Stimulated activated CD8-positive, alpha-beta memory T cell treated with anti-CD3 and anti-CD28 coated beads, Interleukin-7, amount 100 ng/mL, for 24 hours (primary cell): Measurements from ENCODE around the gene KCNC1.

Experiments
- DNase-seq: peaks from one replicate; pipeline ENCODE4 v3.0.0-alpha.2; 2020; ENCODE audit warnings: low read depth

Gene KCNC1

DNA sequence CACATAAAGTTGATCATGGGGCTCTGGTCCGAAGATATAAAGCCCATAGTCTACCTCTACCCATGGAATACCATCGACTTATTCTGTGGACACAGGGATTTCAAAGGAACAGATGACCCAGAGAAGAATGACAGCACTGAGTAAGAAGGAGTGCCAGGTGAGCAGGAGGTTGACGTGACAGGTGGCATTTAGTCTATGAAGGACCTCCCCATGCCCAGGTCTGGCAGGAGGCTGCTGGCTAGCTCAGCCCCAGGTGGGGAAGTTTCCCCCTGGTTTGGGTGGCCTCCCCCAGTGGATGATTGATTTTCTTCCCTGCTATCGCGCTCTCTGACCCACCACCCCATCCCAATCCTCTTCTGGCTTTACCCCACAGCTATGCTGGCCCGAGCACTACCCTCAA, 39.1 kb downstream of the KCNC1 start:
- DNase-seq, result no peak

DNA sequence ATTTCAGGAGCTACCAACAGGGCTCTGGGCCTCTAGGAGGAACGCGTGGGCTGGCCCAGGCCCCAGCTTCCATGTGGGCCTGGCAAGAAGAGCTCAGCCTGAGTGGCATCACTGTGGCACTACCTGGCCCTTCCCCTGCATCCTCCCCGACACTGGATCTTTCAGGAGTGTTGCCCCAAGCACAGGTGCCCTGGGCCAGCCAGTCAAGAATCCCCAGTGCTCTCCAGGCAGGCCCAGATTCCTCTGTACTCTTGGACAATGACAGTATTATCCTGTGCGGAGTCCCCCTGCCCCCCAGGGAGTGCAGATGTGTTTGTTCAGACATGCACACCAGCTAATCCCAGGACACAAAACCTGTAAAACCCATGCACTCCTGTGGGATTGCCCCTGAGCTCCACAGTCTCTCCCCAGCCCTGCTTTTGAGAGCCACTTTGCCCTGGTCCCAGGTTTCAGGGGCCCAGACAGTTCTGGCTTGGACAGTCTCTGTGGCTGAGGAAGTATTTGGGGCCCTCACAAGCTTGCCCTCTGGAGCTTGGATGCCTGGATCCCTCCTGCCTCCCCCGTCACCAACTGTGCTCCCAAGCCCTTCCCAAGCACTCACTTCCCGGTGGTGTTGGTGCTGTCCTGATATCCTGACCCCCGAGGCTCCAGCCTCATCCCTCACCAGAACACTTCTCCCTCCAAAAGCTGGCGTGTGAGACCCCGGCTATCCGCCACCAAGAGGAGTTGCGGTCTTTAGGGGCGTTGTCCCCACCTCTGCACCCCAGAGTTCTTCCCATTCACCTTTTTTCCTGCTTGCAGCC, 39.9 kb downstream of the KCNC1 start:
- no peak for DNase-seq

DNA sequence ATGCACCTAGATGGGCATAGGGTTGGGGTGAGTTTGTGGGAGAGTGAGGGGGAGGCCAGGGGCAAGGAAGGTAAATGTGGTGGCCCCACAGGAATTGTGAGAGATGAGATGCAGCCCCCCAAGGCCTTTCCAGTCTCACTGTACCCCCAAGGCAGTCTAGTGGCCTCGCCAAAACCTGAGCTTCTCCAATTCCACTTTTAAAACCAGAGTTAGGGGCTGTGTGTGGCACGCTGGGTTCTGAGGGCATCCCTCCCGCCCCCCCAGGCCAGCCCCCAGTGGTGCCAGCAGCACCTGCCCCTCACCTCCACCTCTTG, 40.4 kb downstream of the KCNC1 start:
- no peak for DNase-seq

DNA sequence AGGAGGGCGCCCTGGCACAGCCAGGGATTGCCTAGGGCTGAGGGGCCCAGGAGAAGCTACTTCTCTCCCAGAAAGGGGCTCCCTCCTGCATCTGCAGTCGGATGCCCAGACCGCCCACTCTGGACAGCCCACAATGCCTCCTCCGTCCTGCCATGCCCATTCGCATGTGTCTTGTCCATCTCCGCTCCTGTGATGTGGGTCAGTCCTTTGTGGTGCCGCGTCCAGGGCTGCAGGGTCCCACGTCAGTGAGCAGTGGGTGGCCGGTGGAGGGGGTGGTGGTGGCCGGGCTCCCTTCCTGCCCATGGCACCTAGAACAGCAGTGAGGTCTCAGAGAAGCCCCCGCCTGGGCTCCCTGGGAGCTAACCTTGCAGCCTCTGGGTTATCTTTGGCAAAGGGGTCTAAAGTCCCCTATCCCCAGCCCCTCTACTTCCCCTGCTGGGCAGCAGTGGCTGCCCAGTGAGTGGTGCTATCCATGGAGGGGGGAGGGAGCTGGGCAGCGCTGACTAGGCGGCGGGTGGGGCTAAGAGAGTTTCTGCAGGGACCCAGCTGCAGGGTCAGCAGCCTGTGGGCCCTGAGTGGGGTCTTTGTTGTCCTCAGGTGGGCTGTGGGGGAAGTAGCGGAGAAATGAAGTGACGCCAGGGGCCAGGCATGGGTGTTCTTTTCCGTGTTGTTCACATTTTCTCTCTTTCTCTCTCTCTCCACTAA, 41.1 kb downstream of the KCNC1 start:
- no peak for DNase-seq

DNA sequence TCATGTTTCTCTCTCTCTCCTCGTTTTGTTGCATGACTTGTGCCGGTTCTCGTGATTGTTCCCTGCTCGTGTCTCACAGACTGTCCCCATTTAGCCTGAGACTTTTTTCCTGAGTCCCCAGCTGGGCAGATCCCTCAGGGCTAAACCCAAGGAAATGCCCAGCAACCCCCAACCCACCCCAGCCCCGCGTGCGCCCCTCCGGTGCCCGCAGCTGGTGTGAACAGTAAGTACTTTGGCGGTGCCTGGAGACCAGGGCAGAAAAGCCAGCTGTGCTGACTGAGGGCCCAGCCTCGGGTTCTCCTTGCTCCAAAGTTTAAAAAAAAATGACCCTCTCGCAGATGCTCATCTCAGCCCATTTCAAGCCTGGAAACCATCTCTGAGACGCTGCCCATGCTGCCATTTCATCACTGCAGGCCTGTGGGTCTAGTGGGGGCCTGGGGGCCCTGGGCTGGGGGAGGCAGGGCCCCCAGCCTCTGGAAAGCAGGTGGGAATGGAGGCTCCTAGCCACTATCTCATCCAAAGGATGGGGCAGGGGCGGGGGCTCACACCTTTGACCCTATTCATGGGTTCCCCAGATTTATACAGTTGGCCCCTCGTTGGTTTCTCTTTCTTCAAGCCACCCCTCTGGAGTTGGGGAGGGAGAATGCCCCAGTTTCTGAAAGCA, 41.8 kb downstream of the KCNC1 start:
- DNase-seq, result no peak

DNA sequence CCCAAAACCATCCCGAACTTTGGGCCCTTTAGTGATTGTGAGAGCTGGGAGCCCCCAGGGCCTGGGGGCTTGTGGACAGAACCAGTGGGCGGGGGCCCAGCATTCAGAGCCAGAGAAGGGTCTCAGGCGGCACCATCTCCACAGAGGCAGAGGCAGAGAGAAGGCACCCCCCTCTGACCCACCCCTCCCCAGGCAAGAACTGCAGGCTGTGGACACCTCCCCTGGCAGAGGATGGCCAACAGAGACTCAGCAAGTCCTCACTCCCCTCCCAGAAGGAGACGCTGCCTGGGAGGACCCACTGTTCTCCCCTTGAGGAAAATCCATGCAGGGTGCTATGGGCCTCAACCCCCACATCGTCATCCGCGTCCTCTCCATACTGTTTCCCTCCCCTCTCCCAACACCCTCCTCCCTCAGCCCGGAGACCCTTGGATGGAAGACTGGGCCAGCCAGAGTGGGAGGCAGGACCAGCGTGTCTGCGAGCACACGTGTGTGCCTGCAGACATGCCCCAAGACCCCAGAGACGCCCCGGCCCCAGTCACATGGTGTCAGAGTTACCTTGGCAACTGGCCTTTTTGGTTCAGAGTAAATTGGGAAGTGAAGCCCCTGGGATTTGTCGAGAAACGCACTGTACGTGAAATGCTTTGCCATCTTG, 42.6 kb downstream of the KCNC1 start:
- DNase-seq, result no peak

DNA sequence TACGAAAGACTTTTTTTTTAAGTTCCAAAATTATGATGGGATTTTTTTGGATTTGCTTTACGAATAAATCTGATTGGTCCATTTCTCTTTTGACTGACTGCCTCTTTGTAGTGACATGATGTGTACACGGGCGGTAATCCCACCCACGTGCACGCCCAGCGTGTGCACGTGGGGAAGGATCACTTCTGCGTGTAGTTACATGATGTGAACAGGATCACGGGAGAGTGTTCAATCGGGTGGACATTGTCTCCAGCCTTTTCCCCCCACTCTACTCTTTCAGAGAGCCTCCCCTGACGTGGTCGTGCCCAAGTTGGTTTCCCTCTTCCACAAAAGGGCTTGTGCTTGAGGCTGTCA, 43.1 kb downstream of the KCNC1 start:
- no peak for DNase-seq

DNA sequence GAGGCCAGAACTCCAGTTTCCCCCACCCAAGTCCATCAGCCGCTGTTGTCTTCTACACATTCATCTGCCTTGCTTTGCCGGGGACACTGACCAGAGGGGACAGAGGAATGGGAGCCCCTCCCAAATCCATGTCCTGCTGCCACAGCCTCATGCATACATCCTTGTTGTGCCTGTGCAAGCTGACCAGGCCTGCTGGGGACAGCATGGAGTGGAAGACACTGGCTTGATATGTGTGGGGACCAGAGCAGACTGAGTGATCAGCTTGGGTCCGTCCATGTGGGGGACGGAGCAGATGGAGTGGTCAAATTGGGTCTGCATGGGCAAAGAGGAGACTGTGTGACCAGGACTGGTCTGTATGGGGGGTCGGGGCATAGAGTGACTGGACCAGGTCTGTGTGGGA, 43.8 kb downstream of the KCNC1 start:
- no peak for DNase-seq

DNA sequence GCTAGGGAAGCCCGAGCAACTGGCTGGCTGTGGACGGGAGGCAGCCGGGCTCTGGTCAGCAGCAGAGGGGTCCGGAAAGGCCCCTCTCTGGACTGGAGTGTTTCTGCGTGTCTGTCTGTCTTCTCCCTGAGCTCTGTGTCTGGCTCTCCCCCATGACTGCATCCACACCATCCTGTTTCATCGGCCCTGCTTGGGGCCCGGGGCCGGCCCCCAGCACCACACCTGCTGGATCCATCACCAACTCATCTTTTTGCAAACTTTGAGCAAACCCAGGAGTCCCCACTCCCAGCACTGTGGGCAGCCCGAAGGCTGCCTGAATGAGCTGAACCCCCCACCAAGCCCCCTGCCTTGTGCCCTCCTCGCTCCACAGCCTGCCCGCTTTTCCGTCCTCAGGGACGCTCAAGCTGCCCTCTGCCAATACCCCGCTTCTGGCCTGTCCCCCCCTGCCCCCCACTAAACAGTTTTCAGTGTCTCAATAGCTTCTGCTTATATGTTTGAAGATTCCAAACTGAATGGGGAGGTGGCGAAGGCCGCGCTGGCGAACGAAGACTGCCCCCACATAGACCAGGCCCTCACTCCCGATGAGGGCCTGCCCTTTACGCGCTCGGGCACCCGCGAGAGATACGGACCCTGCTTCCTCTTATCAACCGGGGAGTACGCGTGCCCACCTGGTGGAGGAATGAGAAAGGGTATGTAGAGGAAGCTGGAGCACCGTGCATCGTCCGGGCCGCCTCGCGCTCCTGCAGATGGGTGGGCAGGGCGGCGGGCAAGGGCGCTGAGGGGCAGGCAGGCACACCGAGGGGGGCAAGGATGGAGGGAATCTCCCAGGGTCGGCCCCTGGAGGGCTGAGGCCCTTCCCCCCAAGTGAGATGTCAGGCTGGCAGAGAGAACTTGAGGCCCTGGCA, 44.6 kb downstream of the KCNC1 start:
- no peak for DNase-seq

DNA sequence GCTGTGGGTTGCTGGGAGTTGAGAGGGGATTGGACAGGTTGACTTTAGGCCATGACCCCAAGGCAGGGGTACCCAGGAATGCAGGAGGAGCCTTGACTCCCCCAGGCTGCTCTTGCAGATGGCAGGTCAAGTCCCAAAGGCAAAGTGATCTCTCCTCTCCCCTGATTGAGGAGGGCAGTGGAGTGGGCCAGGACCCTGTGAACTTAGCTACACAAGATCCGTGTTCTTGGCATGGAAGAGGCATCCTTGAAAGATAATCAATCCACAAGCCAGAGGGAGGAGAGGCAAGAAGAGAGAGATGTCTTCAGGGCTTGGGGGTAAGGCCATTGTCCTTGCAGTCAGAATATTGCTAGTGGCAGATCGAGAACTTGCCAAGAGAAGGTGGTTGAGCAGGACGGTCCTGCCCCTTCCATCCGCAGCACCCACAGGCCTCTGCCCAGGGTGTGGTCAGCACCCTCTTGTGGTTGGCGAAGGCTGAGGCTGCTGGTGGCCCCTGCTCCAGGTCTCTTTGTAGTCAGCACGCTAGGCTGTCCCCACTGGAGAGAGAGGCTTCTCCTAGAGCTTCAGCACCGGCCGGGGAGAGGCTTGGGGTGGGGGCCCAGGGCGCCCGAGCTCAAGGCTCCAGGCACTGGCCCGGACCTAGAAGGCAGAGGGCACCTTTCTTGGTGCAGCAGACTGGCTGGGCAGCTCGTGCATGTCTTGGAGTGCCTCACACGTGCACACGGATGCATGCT, 45.4 kb downstream of the KCNC1 start:
- no peak for DNase-seq

DNA sequence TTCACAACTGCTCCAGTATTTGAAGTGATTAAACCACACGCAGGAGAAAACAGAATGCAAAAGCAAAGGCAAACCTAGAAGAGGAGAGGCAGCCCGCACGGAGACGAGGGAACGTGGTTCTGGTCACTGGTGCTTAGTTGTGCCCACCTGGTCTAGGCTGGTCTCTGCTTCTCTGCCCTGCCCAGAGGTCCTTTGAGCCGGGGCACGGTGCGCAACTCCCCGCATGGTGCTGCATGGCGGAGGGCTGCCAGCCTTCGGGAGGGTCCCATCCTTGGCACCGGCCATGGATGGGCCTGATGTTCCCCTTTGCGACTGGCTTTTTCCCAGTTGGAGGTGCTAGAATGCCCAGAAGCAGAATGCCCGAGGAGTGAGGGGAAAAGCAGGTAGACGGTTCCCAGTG, 46.1 kb downstream of the KCNC1 start:
- no peak for DNase-seq

DNA sequence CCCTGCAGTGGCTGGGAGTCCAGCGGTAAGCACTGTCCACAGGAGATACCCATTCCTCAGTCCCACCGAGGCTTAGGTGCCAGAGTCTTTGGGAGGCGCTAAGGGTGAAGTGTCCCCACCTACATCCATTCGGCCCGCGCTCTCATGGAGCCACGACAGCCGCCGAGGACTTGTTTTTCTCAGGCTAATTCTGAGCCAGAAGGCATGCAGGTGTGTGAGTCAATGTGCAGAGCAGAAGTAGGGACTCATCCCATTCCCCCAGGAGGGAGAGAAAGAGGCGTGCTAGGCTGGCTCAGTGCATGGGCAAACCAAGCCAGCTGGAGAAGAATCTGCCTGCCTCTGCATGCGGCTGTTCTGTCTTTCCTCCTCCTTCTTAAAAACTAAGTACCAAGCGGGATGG, 46.6 kb downstream of the KCNC1 start:
- DNase-seq, result no peak

DNA sequence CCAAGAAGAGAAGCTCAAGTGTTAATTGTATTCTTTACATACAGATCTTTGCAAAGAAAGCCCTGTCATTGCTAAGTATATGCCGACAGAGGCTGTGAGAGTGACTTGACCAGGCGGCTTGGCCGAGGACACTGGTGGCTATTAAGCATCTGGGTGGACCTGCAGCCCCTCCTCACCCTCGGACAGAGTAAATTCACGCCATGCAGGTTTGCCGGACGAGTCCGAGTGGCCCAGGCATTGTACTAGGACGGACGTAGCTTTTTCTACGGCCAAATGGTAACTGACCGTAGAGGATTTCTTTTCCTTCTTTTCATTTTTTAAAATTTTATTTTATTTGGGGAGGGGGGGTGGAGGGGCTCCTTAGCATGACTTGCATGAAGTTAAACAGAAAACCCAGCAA, 47.0 kb downstream of the KCNC1 start:
- DNase-seq, result no peak

DNA sequence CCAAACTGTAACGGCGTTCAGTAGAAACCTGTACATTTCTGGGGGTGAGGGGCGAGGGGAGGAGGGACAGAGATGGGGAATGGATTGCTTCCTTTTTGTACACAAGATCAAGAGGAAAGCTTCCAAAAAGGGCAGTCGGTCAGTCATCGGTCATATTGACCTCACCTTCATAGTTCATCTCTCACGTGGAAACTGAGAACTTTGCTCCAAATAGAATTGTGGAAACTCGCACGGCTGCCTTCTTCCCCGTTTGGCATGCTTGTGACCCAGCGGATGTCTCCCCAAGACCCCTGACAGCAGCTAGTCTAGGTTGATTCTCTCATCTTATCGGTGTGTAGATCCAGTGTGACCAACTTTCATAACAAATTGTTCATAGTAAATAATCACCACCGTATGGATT, 47.6 kb downstream of the KCNC1 start:
- DNase-seq, result no peak

DNA sequence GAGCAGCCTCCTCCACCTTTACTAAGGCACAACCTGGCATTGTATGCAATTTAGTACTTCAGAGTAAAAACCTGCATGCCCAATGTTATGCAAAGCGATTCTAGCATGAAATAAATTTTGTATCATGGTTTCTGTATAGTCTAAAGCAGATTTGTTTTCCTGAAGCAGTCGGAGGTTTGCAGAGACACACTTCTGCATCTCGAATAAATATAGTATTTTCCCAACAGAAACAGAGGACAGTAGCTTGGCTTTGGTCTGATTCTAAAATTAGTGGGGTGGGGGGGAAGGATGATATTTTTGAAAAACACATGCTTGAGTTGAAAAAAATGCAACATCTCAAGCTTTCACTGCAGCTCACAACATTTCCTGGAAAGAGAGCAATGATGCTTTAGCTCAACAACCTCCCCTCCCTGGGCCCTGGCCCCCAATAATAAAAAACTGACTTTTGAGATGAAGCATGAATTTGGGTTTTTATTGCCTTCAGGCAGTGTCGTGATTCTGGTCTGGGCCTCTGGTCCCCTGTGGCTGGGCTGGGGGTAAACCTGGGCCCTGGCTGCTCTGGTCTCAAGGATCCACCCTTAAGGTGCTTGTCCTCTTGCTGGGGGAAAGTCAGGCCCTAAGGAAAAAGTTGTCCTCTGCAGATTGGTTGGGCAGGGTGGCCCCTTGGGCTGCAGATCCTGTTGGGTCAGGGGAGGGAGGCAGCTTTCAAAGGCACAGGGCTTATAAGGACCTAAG, 48.2 kb downstream of the KCNC1 start:
- no peak for DNase-seq

DNA sequence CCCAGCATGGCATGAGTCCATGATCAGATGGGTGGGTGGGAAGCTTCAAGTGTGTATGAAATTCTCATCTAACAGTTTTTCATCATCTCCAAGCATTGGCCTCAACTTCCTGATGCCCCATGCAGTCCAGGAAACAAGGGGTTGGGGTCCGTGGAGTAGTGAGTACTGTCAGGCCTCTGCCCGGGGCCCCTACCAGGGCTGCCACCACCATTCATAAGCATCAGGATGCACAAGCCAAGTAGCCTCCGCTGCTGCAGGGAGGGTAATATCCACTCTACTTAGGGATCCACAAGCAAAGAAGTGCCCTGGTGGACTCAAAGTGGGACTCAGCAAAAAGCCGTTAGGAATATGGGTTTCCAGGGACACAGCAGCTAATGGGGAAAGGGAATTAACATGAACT, 49.3 kb downstream of the KCNC1 start:
- DNase-seq, result no peak

DNA sequence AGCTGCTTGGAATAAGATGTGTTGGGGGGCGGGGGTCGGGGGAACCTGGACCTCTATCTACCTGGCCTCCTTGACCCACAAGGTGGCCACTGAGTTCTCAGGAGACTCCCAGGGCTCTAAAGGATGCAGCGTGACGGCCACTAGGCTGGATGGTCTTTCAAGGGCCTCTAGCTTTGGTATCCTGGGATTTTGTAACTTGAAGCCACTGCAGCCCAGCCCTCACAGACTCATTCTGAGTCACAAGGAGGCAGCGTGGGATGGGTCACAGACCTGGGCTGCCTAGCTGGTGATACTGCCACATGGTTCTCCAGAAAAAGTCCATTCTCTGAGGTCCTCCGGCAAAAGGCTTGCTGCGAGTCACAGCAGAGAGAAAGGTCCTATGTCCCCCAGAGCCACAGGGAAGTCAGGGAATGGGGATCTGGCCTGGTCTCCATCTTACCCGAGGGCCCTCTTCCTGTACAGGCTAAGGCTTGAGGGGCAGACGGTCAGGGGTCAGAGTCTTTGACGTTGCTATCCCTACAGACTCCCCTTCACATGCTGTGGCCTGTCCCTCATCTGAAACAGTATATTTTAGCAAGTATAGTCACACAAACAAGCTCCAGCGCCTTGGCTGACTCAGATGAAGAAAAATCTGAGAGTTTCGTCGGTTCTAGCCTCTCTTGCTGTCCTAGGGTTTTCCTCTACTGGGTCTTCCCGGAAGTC, 52.4 kb downstream of the KCNC1 start:
- DNase-seq, result no peak

DNA sequence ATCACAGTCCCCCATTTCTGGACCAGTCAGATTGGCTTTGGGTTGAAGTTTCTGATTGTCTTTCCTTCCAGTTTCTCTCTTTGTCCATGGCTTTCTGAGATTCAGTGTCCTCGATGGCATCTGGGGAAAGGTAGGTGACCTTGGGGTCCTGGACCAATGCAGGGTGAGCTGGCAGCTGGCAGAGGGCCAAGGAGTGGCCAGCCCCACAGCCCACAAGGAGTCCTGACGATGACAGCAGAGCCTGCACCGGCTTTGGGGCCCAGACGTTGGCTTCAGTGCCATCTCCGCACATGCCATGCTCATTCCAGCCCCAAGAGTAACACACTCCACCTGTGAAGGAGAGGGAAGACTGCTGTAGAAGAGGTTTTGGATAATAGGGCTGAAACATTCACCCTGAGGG, 53.5 kb downstream of the KCNC1 start:
- DNase-seq, result no peak

DNA sequence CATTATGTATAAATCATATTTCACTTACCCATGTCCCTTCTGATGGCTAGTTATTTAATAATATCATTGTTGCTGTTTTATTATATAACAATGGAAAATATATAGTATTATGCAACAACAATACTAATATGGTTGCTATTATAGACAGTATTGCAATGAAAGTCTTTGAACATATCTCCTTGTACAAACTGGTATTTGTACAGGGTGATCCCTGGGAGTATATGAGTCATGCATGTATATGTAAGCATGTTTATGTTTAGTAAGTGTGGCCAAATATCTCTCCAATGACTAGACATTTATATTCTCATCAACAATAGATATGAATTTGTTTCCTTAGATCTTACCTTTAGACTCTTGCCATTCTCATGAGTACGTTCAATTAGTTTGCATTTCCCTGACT, 55.9 kb downstream of the KCNC1 start:
- DNase-seq, result no peak

DNA sequence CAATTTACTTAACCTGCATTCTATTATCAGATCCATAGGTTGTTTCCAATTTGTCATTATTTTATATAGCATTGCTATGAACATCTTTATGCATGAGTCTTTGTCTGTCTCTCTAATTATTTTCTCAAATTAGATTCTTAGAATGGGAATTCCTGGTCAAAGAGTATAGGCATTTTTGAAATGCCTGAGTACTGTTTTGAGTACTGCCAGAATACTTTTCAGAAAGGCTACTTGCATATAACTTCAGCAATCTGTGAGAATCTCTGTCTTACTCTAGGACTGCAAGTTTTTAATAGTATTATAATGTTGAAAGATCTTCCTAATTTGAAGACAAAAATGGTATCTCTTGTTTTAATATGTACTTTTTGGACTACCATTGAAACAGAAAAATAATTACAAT, 56.6 kb downstream of the KCNC1 start:
- no peak for DNase-seq
